ENCODE measurements around the gene IFI27. TPM values are rescaled to one million over a fixed set of nuclear protein-coding genes. Genes with fewer than 3 reads are reported as not detected.

The IFI27 gene
- total RNA-seq, 1 donor from 2014 or later: not detected

GRCh38 chr14:94139006-94139405 lies 28.5 kb downstream of the IFI27 start:
- DNase-seq (ENCODE audit: low read depth): no peak
- no peak overlapping the region for H3K4me3 ChIP-seq (ENCODE audit: low read depth, low read length)
- no peak for TF ChIP-seq CTCF (conservative IDR thresholded peaks at IDR 0.05; ENCODE audit: low read depth, low read length)

GRCh38 chr14:94139421-94139820 lies 28.9 kb downstream of the IFI27 start:
- DNase-seq (ENCODE audit: low read depth): no peak
- no peak for TF ChIP-seq CTCF (conservative IDR thresholded peaks at IDR 0.05; ENCODE audit: low read depth, low read length)
- H3K4me3 ChIP-seq (ENCODE audit: low read depth, low read length): no peak overlapping the region

- no peak overlapping the region for H3K4me3 ChIP-seq (ENCODE audit: low read depth, low read length)
- DNase-seq (ENCODE audit: low read depth): no peak
- TF ChIP-seq CTCF (conservative IDR thresholded peaks at IDR 0.05; ENCODE audit: low read depth, low read length): no peak
These were observed 31.7 kb downstream of the IFI27 start for GRCh38 chr14:94142247-94142646.

GRCh38 chr14:94142836-94143235 lies 32.3 kb downstream of the IFI27 start:
- no peak for TF ChIP-seq CTCF (conservative IDR thresholded peaks at IDR 0.05; ENCODE audit: low read depth, low read length)
- H3K4me3 ChIP-seq (ENCODE audit: low read depth, low read length): no peak overlapping the region
- no peak for DNase-seq (ENCODE audit: low read depth)

- no peak for DNase-seq (ENCODE audit: low read depth)
- H3K4me3 ChIP-seq (ENCODE audit: low read depth, low read length): no peak overlapping the region
- peak; percentile 56 for TF ChIP-seq CTCF (conservative IDR thresholded peaks at IDR 0.05; ENCODE audit: low read depth, low read length)
These were observed 32.7 kb downstream of the IFI27 start for GRCh38 chr14:94143239-94143638.

- no peak for DNase-seq (ENCODE audit: low read depth)
- TF ChIP-seq CTCF (conservative IDR thresholded peaks at IDR 0.05; ENCODE audit: low read depth, low read length): no peak
- no peak overlapping the region for H3K4me3 ChIP-seq (ENCODE audit: low read depth, low read length)
These were observed 33.2 kb downstream of the IFI27 start for GRCh38 chr14:94143711-94144110.

GRCh38 chr14:94144765-94145164 lies 34.2 kb downstream of the IFI27 start:
- no peak for TF ChIP-seq CTCF (conservative IDR thresholded peaks at IDR 0.05; ENCODE audit: low read depth, low read length)
- DNase-seq (ENCODE audit: low read depth): no peak
- H3K4me3 ChIP-seq (ENCODE audit: low read depth, low read length): no peak overlapping the region

Data from epithelial cell of proximal tubule (primary cell).